Central memory CD4-positive, alpha-beta T cell (primary cell): ENCODE measurements around the gene TOP3B.
A peak's percentile ranks its signal among the peaks of the same experiment; 100 is the strongest.

Experiments
- DNase-seq: peaks from one replicate; pipeline ENCODE4 v3.0.0; 2022

TOP3B gene

DNA sequence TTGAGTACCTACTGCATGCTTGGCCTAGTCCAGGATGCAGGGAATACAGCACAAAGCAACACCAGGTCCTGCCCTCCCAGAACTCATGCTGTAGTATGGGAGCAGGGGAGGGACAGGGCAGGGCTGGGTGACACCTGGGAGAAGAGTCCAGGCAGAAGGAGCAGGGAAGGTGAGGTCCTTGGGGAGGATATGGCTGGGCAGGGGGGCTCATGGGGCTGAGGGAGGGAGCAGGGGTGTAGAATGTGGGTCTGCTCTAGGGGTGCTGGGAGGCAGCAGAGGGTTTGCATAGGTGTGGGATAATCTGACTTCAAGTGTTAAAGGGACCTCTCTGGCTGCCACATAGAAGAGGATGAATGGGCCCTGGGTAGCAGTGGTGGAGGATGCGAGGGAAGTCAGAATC is 4.8 kb downstream of the TOP3B start:
- no peak for DNase-seq

DNA sequence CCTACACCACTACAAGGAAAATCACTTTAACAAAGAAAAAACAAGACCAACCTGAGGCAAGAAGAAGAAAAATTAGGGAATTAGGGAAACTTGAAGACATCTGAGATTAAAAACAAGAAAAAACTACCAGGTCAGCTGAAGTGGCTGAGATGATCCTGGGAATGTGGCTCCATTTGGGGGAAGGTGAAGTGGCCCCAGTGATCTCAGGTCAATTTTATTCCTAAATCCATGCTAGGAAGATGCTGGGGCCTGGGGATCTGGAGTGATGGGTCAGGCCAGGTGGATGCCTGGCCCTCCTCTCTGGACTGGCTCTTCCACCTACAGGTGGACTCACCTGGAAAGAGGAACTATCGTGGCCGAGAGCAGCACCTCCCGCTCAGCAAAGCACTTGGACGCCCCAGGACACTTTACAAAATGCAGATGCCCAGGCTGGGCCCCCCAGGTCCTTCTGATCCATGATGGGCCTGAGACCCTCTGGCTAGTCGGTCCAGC is 6.7 kb downstream of the TOP3B start:
- no peak for DNase-seq

DNA sequence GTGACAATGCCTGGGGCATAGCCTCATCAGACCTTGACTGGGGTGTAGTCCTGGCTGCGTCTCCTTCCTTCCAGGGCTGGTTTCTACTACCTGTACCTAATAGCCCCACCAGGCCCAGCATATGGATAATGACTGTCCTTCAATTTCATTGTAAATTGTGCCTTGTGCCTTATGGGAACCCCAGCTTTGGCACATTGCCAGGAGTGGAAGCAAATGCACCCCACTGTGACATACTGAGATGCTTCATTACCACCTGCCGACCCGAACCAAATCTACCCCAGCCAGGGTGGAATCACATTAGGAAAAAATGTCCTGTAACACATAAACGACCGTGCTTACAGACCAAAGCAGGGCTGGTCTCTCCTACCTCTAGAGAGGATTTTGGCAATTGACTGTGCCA is 7.3 kb downstream of the TOP3B start:
- DNase-seq = no peak

DNA sequence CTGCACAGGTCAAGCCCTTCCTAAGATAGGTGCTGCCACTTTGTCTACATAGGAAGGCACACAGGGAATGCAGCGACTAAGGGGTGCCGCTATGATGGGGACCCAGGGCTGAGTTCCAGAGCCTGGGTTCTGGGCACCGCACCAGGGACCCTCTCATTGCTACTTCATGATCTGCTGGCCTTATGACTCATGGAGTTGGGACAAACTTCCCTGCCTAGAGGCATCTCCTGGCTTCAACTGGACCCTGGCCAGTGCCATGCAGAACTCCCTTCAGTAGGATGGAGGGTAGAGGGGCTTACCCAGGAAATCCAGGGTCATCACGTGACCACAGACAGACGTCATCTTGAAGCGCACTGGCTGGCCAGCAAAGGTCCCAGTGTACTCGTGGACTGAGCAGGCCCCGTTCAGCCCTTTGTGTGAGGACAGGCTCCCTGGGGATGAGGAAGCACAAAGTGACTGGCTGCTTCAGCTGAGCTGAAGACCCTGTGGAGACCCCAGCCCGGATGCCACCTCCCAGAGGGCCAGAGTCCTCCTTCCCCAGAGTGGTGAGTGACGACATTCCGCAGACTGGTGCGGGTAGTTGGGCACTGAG is 8.4 kb downstream of the TOP3B start:
- no peak for DNase-seq

DNA sequence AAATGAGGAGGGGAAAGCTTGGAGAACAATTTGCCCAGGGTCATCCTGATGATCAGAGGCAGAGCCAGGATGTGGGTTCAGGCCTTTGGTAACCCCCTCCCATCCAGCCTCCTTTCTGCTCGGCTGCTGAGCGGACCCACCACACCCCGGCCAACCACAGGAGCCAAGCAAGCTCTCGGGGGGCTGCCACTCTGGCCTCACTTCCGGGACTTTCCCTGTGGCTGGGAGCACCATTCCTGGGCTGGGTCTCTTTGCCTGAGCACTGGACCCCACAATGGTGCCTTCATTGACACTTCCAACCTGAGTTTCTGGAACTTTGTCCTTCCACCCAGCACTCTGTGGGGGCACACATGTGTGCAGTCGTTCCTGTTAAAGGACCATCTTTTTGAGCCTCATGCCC is 9.8 kb downstream of the TOP3B start:
- DNase-seq = no peak

DNA sequence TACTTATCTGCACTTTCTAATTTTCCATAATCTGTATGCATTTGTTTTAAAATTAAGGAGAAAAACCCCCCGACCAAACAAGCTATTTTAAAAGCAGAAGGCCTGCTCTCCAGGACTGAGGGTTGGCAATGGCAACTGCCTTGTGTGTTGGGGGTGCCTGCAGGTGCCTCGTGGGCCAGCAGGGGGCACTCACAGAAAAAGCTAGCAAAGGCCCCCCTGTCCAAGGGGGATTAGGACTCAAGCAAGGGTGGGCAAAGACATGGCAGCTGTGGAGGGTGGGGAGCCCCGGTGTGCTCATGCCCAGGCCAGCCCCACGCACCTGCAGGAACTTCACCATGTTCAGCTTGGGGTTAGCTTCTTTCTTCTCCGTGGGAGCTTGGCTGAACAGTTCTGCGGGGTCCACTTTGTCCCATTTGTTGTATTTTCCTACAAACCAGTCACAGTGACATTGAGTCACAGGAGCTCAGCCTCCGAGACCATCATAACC is 10.3 kb downstream of the TOP3B start:
- peak; percentile 17 for DNase-seq

DNA sequence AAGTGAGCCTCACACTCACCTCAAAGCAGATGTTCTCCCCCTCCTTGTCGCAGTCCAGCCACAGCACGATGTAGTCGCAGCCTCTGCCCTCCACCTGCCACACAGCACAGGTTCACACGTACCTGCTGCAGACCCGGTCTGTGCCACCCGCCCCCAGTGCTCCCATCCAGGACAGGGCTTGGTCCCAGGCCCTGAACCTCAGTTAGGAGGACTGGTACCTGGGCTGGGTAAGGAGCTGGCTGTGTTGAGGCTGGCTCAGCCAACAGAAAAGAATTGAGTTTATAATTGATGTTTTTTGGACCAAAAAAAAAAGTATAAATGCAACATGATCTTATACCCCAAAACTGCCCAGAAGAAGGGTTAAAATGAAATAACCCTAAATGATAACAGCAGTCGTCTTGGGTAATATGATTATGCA is 10.7 kb downstream of the TOP3B start:
- DNase-seq = no peak

DNA sequence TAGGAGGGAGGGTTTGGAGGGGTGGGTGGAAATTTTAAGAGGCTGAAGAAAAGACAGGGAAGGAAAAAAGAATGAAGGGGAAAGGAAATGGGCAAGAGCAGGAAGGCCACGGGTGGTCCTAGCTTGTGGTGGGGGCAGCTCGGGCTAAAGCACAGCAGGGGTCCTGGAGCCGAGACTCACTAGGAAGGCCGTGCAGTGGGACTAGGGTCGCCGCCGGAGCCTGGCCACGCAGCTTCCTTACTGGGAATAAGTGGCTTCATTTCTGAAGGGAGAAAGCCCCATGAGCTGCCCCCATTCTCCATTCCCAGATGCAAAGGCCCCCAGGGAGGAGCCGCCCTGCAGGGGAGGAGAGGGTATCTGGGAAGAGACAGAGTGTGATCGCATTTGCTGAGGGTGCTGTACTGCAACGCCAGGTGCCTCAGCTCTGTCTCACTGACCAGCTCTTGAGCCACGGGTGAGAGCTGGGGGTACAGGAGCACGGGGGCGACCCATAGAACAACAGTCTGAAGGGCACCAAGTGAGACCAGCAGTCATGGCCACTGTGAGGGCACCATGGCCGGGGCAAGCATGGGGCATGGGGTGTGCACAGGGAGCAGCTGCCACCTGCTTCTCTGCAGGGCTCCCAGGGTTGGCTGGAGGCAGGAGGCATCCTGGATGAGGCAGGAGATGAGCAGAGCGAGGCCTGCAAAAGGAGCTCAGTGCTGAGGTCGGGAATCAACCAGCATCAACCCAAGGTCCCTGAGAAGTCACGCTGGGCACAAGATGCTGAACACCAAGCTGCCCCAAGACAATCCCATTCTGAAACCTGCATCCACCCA is 11.6 kb downstream of the TOP3B start:
- no peak for DNase-seq

DNA sequence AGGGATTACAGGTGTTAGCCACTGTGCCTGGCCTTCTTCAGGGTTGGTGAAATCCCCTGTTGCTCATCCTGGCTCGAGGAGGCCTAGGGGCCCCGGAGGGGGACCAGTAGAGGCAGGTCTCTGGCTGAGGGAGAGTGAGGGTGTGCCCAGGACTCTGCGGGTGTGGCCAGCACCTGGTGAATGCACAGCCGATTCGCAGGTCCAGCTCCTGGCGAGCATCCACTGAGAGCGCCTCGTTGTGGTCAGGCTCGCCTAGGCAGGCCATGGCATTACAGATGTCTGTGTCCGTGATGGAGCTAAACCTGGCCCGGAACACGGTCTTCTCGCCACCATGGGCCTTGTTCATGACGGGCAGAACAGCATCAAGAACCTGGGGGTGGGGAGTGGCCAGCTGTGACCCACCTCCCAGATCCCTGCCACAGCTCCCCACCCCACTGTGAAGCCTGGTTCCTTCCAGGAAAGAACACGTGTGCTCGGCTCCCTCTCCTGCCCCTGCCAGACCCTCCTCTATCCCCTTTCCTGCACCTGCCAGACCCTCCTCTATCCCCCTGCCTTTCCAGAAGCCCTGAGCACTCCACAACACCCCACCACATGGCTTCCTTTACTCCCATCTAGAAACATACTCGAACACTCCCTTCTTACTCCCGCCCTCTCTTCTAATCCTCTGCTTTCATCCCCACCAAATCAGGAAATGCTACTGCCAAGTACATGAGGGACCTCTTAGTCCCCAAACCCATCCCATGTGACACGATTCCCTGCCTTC is 12.4 kb downstream of the TOP3B start:
- DNase-seq = no peak

DNA sequence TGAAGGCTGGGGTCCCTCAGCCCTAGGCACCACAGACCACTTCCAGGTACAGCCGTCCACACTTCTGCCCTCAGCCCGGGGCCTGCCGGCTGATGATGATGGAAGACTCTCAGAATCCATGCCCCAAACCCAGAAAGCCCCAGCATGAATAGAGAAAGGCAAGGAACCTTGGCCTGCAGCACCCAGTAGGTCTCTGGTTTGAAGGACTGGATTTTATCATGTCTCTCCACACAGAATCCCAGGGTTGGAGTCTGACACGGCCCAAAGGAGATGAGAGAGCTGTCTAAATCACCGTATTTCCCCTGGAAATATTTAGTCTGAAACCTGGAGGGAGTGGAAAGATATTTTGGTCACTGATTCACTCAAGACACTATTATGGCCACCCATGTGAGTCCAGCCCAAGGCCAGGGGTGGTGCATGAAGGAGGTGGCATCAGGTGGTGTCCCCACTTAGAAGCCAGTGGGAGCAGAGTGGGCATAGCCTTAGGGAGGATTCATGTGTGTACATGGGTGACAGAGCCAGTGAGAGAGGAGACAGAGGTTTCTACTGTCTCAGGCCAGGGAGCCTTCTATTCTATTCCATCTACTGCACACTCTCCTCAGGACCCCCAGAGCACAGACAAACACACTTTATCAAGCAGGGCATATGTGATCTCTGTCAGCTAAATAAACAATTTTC is 14.0 kb downstream of the TOP3B start:
- DNase-seq = no peak

DNA sequence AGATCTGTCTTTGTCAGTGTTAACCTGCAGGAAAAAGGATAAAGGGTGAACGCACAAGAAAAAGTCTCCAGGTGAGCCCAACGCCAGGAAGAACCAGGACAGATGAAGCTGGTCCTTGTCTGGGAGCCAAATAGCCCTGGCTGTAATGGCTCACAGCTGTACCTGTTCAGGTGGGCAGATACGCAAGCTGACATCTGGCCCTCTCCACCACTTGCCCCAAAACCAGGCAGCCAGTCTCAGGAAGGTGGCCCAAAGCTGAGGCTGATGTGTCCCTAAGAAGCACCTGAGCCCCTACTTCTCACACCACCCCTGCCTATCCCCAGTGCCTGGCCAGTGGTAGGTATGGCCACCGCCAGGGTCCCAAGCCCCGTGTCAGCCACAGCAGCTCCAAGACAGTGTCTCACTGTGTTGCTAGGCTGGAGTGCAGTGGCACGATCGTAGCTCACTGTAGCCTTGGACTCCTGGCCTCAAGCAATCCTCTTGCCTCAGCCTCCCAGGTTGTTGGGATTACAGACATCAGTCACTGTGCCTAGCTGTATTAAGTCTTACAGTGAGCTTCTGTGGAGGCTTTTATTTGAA is 14.8 kb downstream of the TOP3B start:
- DNase-seq = no peak

DNA sequence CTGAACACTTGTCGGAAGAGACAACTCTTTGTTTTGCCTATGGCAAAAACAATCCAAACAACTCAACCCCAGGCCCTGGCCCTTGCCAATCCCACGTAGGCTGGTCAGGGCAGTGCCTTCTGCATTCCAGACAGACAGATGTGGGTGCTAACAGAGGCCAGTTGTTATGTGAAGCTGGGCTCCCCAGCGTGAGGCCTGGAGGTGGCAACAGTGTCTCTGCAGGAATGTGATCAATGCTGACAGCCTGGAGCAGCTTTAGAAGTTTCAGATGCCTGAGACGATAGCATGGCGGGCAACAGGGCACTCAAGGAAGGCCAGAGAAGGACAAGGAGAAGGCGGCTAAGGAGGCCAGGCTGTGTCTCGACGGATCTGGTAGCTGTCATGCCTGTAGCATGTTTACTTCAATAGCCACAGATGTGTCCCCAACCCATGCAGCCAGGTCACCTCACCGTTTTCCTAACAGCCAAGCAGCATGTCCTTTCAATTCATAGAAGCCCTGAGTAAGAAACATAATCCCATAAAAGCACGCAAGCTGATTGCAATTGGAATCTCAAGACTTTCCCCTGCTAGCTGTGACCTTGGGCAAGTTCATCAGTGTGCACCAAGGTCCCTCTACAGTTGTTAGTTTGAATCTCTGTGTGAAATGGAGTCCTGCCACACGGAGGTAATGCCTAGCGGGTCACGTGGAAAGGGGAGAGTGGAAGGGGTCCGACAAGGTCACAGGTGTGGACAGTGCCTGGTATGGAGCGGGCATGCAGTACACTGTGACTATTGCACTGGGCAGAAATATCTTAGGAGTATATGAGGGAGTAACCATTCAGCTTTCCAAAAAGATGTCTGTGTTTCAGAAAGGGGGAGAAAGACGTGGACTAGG is 15.7 kb downstream of the TOP3B start:
- DNase-seq = no peak

DNA sequence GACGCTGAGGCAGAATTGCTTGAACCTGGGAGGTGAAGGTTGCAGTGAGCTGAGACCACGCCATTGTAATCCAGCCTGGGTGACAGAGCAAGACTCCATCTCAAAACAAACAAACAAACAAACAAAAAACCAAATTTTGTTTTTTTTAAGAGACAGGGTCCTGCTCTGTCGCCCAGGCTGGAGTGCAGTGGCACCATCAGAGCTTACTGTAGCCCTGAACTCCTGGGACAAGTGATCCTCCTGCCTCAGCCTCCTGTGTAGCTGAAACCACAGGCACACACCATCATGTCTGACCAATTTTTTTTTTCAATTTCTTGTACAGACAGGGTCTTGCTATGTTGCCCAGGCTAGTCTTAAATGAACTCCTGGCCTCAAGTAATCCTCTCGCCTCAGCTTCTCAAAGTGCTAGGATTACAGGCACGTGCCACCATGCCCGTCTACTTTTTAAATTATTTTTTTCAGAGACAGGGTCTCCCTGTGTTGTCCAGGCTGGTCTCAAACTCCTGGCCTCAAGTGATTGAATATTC is 16.8 kb downstream of the TOP3B start:
- no peak for DNase-seq

DNA sequence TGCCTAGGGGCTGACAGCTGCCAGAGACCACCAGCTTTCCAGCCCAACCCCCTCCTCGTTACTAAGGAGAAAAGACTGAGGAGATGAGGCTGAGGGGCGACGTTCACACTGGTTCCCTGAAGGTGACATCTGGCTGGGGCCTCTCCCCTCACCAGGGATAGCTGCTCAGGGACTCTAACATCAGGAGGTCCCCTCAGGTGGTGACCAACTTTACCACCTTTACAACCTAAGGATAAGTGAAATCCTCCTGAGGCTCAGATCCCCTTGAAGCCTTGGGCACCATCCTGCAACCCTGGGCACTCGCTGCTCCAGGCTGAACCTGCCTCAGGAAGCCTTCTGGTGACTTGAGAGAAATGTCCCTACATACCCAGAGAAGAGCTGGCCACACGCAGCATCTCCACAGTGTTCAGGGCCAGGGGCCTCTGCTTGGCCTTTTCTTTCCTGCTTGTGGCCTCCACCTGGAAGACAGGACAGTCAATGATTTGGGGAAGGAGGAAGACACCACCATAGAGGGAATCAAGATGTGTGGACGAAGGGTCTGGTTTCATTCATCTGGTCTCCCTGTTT is 17.6 kb downstream of the TOP3B start:
- DNase-seq = no peak

DNA sequence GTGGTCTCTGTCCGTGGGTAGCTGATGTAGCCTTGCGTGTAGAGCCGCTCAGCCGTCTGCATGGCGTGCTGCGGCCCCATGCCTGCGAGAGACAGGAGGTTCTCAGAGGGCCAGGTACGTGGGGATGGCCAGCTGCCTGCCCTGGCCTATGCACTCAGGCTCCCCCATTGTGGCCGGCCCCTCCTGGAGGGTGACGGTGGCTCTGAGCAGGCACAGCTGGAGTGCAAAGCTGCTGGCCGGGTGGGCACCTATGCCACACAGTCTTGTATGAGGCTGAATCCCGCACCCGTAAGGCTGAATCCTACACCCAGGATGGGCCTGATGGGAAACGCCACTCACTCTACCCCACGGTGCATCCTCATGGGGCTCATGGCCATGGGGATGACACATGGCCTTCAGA is 18.4 kb downstream of the TOP3B start:
- DNase-seq = no peak

DNA sequence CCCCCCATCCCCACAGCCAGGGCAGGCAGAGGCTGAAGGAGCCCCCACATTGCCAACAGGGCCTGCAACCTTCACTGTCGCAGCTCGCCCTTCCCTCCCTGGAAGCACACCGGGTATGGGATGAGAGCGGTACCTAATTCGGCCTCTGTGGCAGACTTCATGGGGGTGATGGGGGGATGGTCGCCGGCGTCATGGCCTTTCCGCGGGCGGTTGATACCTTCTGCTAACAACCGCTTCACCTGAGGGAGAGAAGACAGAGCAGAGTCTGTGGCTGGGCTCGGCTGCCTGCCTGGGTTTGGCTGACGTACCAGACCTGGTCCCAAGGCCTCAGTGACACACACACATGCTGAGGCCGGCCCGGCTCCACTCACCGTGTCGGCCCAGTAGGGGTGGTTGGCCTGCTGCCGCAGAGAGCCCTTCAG is 18.8 kb downstream of the TOP3B start:
- DNase-seq = no peak

DNA sequence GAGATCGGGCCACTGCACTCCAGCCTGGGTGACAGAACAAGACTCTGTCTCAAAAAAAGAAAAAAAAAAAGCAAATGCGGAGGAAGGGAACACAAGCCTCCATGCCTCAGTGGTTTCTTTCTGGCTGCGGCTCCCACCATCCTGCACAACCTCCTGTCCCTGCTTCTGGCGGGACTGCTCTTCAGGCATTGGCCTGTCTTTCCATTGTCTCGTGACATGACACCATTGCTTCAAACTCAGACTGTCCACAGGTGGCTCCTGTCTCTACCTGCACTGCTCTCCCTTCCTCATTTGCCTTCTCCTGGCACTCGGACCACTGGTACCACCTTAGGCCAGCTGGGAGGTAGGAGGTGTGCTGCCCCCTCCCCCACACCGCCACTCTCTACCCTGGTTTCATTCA is 19.3 kb downstream of the TOP3B start:
- no peak for DNase-seq

DNA sequence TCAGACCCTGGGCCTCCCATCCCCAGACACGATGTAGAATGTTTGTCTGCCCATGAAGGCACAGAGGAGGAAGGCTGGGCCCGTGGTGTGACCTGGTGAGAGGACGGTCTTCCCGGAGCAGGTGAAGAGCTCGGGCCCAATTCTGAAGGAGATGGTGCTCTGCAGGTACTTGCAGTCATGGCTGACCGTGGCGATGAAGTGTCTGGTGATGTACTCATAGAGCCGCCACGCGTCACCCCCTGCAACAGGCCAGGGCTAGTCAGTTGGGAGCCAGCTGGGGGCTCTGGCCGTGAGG is 20.0 kb downstream of the TOP3B start:
- no peak for DNase-seq

DNA sequence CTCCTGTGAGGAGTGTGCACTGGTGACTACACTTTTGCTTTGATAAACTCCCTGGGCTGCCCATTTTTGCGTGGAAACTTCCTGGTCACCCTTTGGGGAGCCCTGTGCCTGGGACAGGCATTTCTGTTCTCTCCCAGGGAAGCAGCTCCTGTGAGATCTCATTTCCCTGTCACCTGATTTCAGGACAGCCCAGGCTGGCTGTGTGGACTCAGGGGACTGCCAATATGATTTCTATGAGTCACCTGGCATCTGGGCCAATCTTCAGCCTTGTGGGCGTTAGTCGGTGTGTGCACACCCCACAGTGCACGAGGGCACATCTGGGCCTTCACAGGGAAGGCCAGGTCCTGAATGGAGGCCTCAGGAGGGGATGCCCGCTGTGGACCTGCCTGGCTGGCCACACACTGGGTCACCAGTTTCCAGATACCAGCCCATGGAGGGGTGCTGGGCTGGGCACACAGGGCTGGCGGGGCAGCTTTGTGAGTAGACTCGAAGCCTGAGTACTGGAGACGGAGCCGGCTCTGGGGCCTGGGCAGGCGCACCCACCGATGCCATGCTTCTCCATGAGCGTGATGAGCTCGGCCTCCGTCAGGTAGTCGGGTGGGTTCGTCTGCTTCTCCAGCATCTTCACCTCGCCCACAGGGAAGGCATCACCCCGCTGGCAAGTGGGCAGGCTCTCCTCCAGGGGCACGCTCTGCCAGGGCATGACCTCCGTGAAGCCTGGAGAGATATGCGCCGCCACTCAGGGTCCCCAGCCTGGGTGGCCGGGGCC is 20.5 kb downstream of the TOP3B start:
- DNase-seq = no peak

DNA sequence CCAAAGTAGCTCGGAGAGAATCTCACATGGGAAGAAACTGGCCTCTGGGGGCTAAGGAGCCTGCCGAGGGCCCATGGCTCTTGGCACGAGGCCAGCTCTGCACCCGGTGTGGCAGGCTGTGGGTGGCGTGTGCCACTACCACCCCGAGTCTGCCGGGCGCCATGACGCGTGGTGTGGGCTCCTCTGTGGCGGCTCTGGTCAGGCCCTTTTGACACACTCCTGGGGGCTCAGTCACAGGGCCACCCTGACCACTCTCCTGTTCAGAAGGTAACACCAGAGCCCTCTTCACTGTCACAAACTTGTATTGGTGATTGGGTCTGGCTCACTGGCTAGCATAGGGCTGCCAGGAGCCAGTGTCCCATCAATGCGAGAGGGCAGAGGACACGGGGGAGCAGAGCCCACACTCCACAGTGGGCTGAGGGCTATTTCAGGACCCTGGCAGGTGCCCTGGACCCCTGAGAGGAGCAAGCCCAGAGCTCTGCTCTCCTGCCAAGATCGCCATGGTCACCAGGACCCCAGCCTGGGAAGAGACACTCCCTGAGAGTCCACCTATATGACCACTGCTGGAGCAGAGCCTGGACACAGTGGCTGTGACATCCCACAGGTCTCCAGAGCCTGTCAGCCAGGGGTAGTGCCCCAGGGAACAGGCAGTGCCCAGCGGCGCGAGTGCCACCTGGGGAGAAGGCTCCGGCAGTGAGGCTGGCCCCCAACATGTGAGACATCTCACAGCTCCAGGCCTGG is 21.3 kb downstream of the TOP3B start:
- DNase-seq = no peak
